CD1c-positive myeloid dendritic cell (primary cell): Measurements from ENCODE around the gene NTRK1.
A peak's percentile ranks its signal among the peaks of the same experiment; 100 is the strongest.

Experiments
- DNase-seq: peaks from one replicate; pipeline ENCODE4 v3.0.0-alpha.2; 2016; ENCODE audit errors: extremely low spot score

NTRK1 gene

DNA sequence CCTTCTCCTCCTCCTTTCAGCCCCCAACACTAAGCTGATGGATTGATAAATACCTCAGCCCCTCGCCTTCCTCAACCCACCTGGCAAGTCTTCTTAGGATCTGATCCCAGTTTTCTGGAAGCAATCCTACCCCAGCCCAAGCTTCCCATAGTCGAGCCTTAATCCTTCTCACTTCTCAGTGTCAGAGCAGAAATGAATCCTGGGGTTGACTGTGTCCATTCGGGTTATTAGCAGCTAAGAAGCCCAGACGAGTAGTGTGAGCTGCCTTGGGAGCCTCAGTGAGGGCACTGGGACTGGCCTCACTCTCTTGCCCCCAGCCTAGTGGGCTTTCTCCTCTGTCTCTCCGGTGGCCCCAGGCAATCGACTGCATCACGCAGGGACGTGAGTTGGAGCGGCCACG, 20.4 kb downstream of the NTRK1 start:
- no peak for DNase-seq

DNA sequence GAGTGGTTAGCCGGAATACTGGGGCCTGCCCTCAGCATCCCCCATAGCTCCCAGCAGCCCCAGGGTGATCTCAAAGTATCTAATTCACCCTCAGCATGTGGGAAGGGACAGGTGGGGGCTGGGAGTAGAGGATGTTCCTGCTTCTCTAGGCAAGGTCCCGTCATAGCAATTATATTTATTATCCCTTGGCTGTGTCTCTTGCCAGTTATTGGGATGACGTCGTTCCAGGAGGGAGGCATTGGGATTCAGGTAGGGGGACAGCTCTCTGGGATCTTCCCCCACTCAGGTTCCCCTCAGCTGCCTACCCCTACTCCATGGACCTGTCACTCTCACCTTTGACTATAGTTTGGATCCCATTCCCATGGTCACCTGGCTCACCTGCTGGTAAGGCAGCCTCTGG, 21.0 kb downstream of the NTRK1 start:
- DNase-seq = no peak

- no peak for DNase-seq
Observed at GRCh38 chr1:156882543-156882942, 21.9 kb downstream of the NTRK1 start.

DNA sequence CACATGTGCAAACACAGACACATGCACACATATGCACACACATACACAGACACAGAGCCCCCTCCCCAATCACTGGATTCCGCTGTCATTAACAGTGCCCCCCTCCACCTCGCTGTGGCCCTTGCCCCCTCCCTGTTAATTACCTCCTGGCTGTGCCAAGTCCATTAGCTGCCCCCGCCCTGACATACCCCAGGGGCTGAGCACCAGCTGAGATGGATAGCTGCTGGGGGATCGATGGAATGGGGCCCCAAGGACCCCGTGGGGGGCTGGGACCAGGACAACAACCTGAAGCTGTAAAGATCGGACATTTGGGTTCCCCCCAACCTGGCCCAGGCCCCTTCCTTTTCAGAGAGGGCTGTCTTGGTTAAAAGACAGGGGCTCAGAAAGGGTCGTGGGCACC, 23.3 kb downstream of the NTRK1 start:
- no peak for DNase-seq

- DNase-seq = no peak
Observed at GRCh38 chr1:156884560-156885184, 24.0 kb downstream of the NTRK1 start.

- DNase-seq = no peak
Observed at GRCh38 chr1:156885314-156885713, 24.6 kb downstream of the NTRK1 start.

DNA sequence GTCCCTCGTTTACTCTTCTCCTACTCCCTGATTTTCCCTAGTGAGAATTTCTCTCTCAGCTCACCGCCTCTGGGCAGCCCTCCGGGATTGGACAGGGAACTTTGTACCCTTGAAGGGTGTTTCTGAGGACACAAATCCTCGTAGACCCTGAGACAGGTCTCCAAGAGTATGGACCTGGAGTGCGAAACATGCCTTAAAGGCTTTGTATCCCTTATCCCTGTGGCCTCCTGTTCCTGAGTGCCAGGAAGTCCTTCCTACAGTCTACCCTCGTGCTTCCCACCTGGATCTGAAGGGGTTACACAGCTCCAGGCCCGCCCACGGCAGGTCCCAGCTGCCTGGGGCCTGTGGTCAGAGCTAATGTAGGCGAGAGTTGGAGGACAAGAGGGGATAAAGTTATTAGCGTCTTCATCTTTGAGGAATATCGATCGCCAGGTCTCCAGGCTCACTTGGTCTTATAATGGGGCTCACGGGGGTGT, 25.3 kb downstream of the NTRK1 start:
- DNase-seq = no peak

- DNase-seq = no peak
Observed at GRCh38 chr1:156886583-156887281, 26.1 kb downstream of the NTRK1 start.

- no peak for DNase-seq
Observed at GRCh38 chr1:156887317-156887716, 26.7 kb downstream of the NTRK1 start.

DNA sequence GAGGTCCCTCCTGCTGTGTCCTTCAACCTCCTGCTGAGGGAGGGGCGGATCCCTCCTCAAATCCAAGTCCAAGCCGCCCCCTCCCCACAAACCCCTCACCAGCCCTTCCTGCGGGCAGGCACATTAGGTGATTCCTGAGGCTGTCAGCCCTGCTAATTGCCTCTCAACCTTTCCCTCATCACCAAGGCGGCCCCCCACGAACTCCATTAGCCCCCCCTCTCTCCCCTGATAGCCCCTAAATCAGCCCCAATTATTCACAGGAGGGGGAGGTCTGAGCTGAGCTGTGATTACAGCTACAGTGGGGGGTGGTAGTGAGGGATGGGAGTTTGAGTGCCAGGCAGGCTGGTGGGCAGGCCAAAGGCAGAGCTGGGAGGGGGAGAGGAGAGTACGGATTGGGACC, 27.1 kb downstream of the NTRK1 start:
- DNase-seq = no peak

GRCh38 chr1:156889802-156890580, 29.3 kb downstream of the NTRK1 start:
- DNase-seq = peak; percentile 77

DNA sequence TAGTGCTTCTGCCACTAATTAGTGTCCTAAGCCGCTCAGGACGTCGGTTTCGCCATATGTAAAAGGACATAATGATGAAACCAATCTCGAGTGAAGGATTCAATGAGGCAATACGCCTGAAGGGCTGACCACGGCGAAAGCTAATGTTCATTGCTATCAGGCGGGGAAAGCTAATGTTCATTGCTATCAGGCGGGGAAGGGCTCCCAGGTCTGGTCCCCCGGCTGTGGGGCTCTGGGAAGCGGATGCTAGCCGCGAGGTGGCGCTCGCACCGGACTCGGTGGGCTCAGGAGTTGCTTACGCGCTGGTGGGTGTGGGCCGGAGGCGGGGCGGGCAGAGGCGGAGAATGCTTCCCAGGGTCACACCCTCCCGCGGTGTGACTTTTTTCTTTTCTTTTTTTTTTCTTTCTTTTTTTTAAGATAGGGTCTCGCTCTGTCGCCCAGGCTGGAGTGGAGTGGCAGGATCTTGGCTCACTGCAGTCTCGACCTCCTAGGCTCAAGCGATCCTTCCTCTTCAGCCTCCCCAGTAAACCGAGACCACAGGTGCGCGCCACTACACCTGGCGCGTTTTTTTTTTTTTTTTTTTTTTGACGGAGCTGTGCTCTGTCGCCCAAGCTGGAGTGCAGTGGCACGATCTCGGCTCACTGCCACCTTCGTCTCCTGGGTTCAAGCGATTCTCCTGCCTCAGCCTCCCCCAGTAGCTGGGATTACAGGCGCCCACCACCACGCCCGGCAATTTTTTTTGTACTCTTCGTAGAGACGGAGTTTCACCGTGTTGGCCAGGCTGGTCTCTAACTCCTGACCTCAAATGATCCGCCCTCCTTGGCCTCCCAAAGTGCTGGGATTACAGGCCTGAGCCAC, 31.8 kb downstream of the NTRK1 start:
- peak; percentile 89 for DNase-seq

GRCh38 chr1:156893048-156893953, 32.6 kb downstream of the NTRK1 start, which contains the start of gene PEAR1:
PEAR1 (plus strand) TSS chr1:156893718; CDS start chr1:156903927, 10,209 bp downstream.
- DNase-seq = no peak

- DNase-seq = no peak
Observed at GRCh38 chr1:156894001-156894400, 33.3 kb downstream of the NTRK1 start.

- DNase-seq = no peak
Observed at GRCh38 chr1:156894711-156895454, 34.2 kb downstream of the NTRK1 start.

DNA sequence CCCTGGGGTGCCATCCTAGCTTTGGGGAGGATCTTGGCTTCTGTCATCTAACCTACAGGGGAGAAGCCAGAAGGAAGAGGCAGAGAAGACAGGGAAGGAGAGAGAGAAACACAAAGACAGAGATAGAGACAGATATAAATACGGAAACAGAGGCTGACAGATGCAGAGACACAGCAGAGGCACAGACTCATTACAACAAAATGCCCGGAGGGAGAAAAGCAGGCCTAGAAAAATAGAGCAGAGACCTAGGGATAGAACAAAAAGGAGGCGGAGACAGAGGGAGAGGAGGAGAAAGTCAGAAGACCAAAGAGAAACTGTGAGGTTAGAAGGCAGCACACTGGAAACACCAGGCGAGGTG, 34.8 kb downstream of the NTRK1 start:
- DNase-seq = no peak

DNA sequence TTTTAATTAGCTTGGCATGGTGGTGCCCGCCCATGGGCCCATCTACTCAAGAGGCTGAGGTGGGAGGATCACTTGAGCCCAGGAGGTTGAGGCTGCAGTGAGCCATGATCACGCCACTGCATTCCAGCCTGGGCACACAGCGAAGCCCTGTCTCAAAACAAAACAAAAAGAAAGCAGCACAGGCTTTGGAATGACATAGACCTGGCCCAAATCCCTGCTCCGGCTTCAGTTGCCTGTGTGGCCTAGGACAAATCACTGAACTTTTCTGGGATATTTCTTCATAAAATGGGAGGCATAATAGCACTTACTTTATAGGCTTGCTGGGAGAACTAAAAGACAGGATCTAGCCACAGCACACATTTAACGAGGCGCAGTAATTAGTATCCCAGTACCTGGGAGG, 35.3 kb downstream of the NTRK1 start:
- no peak for DNase-seq

DNA sequence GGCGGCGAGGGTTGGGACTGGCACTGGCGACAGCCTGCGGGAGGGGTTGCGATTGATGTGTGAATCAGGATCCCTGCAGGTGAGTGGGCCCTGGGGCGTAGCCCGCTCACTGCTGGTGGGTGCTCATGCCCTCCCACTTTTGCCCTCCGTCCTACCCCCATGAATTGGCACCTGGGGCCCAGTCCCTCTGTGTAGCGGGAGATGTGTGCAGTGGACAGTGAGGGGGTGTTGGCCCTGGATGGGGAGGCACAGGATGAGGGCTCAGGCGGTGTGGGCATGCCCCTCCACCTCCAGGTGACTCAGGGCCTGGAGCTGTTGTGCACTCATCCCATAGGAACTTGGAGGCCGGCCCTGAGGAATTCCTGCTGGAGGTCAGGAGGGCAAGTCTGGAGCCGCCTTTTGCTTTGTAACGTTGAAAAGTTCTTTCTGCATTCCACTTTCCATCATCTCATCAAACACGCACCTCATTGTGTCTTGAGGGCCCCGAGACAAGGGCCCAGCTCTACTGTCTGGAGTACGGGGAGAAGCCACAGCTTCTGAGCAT, 35.9 kb downstream of the NTRK1 start:
- no peak for DNase-seq

DNA sequence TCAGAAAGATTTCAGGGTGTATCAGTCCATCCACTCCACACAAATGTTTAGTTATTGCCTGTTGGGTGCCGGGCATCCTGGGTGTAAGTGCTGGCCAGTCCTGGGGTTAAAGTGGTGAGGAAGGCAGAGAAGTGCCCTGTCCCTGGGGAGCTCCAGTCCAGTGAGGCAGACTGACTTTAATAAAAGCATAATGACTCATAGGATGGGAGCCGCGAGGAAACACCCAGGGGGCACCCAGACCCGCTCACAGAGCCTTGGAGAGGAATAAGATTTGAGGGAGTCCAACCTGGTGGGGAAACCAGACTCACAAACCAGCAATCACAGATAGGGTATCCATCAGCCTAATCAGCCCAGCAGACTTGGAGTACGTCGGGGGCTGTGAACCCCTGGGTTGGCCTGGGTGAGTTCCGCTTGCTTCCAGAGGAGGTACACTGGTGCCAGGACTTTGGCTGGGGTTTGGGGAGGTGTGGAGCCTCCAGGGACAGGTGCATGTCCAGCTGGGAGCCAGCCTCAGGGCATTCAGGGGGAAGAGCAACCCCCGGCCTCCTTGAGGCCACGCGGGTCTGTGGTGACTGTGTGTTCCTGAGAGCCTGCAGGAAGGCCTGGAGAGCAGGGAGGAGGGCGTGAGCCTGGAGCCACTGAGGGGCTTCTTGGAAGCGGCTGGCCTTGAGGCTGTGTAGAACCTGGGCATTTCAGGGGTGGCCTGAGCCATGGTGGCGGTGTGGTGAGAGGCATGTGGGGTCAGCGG, 36.6 kb downstream of the NTRK1 start:
- DNase-seq = no peak
